Neuronal stem cell (in vitro differentiated cells): ENCODE results near the gene PLCB2.
A peak's percentile ranks its signal among the peaks of the same experiment; 100 is the strongest.

Source experiments
- DNase-seq: peaks from one replicate; pipeline ENCODE4 v3.0.0-alpha.2; 2013; ENCODE audit warnings: low spot score
- H2AFZ ChIP-seq: one replicate; pipeline ENCODE4 v1.6.1; 2013; ENCODE audit warnings: mild to moderate bottlenecking, low read length, inconsistent platforms
- H2AK5ac ChIP-seq: 2 replicates; pipeline ENCODE4 v1.6.1; 2013; ENCODE audit warnings: low read depth, mild to moderate bottlenecking, inconsistent platforms, low read length, moderate library complexity, mixed read lengths
- H2BK120ac ChIP-seq: 2 replicates; pipeline ENCODE4 v1.6.1; 2013; ENCODE audit warnings: low read depth, mild to moderate bottlenecking, inconsistent platforms, low read length, moderate library complexity, mixed read lengths
- H2BK12ac ChIP-seq: one replicate; pipeline ENCODE4 v1.6.1; 2013; ENCODE audit warnings: low read length, inconsistent platforms
- H2BK15ac ChIP-seq: 2 replicates; pipeline ENCODE4 v1.6.1; 2013; ENCODE audit warnings: mild to moderate bottlenecking, low read length, inconsistent platforms, mixed read lengths
- H2BK5ac ChIP-seq: one replicate; pipeline ENCODE4 v1.6.1; 2013; ENCODE audit warnings: inconsistent platforms, mild to moderate bottlenecking, low read length, moderate library complexity
- H3K14ac ChIP-seq: one replicate; pipeline ENCODE4 v1.6.1; 2013; ENCODE audit warnings: low read length, inconsistent platforms
- H3K18ac ChIP-seq: 2 replicates; pipeline ENCODE4 v1.6.1; 2013; ENCODE audit warnings: low read length, inconsistent platforms
- H3K23ac ChIP-seq: 2 replicates; pipeline ENCODE4 v1.6.1; 2013; ENCODE audit warnings: low read depth, mild to moderate bottlenecking, mixed read lengths, low read length, inconsistent platforms; ENCODE audit not compliant: poor library complexity
- H3K27ac ChIP-seq: replicated peaks from 3 replicates; pipeline ENCODE4 v1.5.1; 2013; ENCODE audit warnings: low read length, inconsistent platforms
- H3K27me3 ChIP-seq, 3 experiments: 2 replicates each; pipeline ENCODE4 v1.6.1; 2013; ENCODE audit warnings: low read length in 3 of 3, mild to moderate bottlenecking in 2 of 3, inconsistent platforms in 1 of 3, low read depth in 1 of 3, mixed read lengths in 1 of 3, moderate library complexity in 1 of 3; ENCODE audit not compliant: control insufficient read depth in 3 of 3, insufficient read depth in 3 of 3
- H3K36me3 ChIP-seq, 2 donors: replicated peaks in 1 of 2; 2 replicates each; pipeline ENCODE4 v1.6.1; 2013; ENCODE audit warnings: low read length in 2 of 2; ENCODE audit not compliant: control insufficient read depth in 2 of 2, insufficient read depth in 2 of 2
- H3K4ac ChIP-seq: 2 replicates; pipeline ENCODE4 v1.6.1; 2013; ENCODE audit warnings: inconsistent platforms, mild to moderate bottlenecking, low read length, moderate library complexity
- H3K4me1 ChIP-seq, 2 donors: 1 replicate in 1 of 2; 2 replicates in 1 of 2; pipeline ENCODE4 v1.6.1; 2013; ENCODE audit warnings: low read length in 2 of 2, low read depth in 1 of 2; ENCODE audit not compliant: control insufficient read depth in 2 of 2, insufficient read depth in 1 of 2
- H3K4me2 ChIP-seq: one replicate; pipeline ENCODE4 v1.6.1; 2013; ENCODE audit warnings: mild to moderate bottlenecking, low read length, inconsistent platforms; ENCODE audit not compliant: insufficient read depth, poor library complexity, severe bottlenecking
- H3K4me3 ChIP-seq, 2 donors: 2 replicates each; pipeline ENCODE4 v1.5.1; 2013; ENCODE audit warnings: low read length in 2 of 2, mild to moderate bottlenecking in 2 of 2, inconsistent platforms in 1 of 2, moderate library complexity in 1 of 2
- H3K79me1 ChIP-seq: one replicate; pipeline ENCODE4 v1.6.1; 2013; ENCODE audit warnings: low read depth, mild to moderate bottlenecking, inconsistent platforms, low read length, moderate library complexity
- H3K9ac ChIP-seq: one replicate; pipeline ENCODE4 v1.6.1; 2013; ENCODE audit warnings: mild to moderate bottlenecking, low read depth, low read length, inconsistent platforms; ENCODE audit not compliant: poor library complexity
- H3K9me3 ChIP-seq, 2 donors: replicated peaks in 1 of 2; 2 replicates each; pipeline versions ENCODE3 to v1.6.1; 2013; ENCODE audit warnings: low read length in 2 of 2, mild to moderate bottlenecking in 2 of 2, inconsistent platforms in 1 of 2, low read depth in 1 of 2, mixed read lengths in 1 of 2, moderate library complexity in 1 of 2; ENCODE audit not compliant: control insufficient read depth in 2 of 2, insufficient read depth in 1 of 2
- H4K8ac ChIP-seq: one replicate; pipeline ENCODE4 v1.6.1; 2013; ENCODE audit warnings: low read depth, mild to moderate bottlenecking, inconsistent platforms, low read length, moderate library complexity
- H4K91ac ChIP-seq: one replicate; pipeline ENCODE4 v1.6.1; 2013; ENCODE audit warnings: low read length, low read depth, mild to moderate bottlenecking, inconsistent platforms; ENCODE audit not compliant: poor library complexity
- WGBS, 2 donors: extraction: QIAGEN DNeasy Blood & Tissue Kit; methylation state at CpG; one replicate each; pipeline ENCODE4 v1.1.7; 2013; ENCODE audit warnings: missing lambda C conversion rate in 2 of 2, mixed read lengths in 1 of 2; ENCODE audit not compliant: insufficient read length in 2 of 2, insufficient replicate concordance in 1 of 2; ENCODE audit errors: extremely low coverage in 2 of 2; 5-methylcytosine and 5-hydroxymethylcytosine counted together

The PLCB2 gene

DNA sequence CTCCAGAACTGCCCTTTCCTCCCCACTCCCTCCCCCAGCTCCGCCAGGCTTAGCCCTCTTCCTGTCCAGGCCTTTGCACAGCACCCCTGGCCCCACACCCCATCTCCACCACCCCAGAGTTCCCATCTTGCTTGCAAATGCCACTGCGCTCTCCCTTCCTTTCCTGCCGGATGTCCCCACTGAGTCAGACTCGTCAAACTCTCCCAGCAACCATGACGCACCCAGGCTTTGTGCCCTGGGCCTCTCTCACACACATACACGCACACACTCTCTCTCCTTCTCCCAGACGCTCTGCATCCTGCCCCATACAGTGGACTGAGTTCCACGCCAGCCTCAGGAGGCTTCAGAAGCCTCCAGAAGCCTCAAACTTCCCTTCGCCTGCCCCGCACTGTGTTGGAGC lies 35.8 kb upstream of the PLCB2 start:
- no peak for DNase-seq
- H2BK5ac ChIP-seq: no peak overlapping the region
- no peaks in the 10 kb centered on the region for H3K9me3 ChIP-seq
- H2AFZ ChIP-seq: peak overlapping the region; percentile 78
- no CpG with 5 or more reads among the region's 10 CpGs for WGBS, 2 donors
- peaks cover 0 to 37% (median 0%) of the 10 kb centered on the region in 3 experiments for H3K27me3 ChIP-seq
- H2BK15ac ChIP-seq: peak overlapping the region; percentile 39
- peak overlapping the region; percentile 29 for H2AK5ac ChIP-seq
- no peak overlapping the region for H4K8ac ChIP-seq
- H3K4me3 ChIP-seq: no peak overlapping the region
- no peak overlapping the region for H3K4me2 ChIP-seq
- H3K4me1 ChIP-seq: peaks cover 2 to 12% of the 10 kb centered on the region in 2 donors
- no peak overlapping the region for H3K4ac ChIP-seq
- H3K14ac ChIP-seq: no peak overlapping the region
- H3K79me1 ChIP-seq: no peaks in the 10 kb centered on the region
- no peak overlapping the region for H3K18ac ChIP-seq
- H2BK12ac ChIP-seq: no peak overlapping the region
- H2BK120ac ChIP-seq: no peak overlapping the region
- H3K9ac ChIP-seq: no peak overlapping the region
- no peak overlapping the region for H3K27ac ChIP-seq
- no peaks in the 10 kb centered on the region for H3K36me3 ChIP-seq
- no peak overlapping the region for H3K23ac ChIP-seq
- no peak overlapping the region for H4K91ac ChIP-seq

- no peak overlapping the region for H3K18ac ChIP-seq
- no peak overlapping the region for H2AK5ac ChIP-seq
These were observed 34.9 kb upstream of the PLCB2 start for GRCh38 chr15:40342416-40343320.

GRCh38 chr15:40340740-40341400 lies 33.1 kb upstream of the PLCB2 start, which contains the start of gene CCDC9B:
CCDC9B (minus strand) TSS chr15:40340939; CDS start chr15:40340819, 120 bp downstream.
- Histone ChIP-seq H4K8ac (no peak within 1 kb of the TSS), H2BK15ac (peak within 1 kb of the TSS; percentile 34), H2AK5ac (no peak within 1 kb of the TSS), H3K18ac (peak within 1 kb of the TSS; percentile 67), H2BK120ac (no peak within 1 kb of the TSS), H3K4me2 (no peak within 1 kb of the TSS), H2BK12ac (peak within 1 kb of the TSS; percentile 24), H2BK5ac (no peak within 1 kb of the TSS), H3K9me3 (no peaks in the 10 kb centered on the region), H4K91ac (no peak within 1 kb of the TSS), H3K4me1 (peaks cover 2 to 12% of the 10 kb centered on the region in 2 donors), H3K4ac (no peak within 1 kb of the TSS), H3K36me3 (no peaks in the 10 kb centered on the region), H3K14ac (no peak within 1 kb of the TSS), H3K9ac (no peak within 1 kb of the TSS), H3K23ac (peak within 1 kb of the TSS; percentile 5), H3K4me3 (no peak within 1 kb of the TSS), H3K27me3 (peaks cover 0 to 16% (median 2%) of the 10 kb centered on the region in 3 experiments), H2AFZ (peak within 1 kb of the TSS; percentile 73), H3K79me1 (no peaks in the 10 kb centered on the region), H3K27ac (no peak within 1 kb of the TSS)
- WGBS, 2 donors: no CpG with 5 or more reads among the region's 17 CpGs
- DNase-seq: no peak

More at GRCh38 chr15:40342416-40343320, 34.9 kb upstream of the PLCB2 start:
- Histone ChIP-seq H3K4me3 (no peak overlapping the region), H3K14ac (no peak overlapping the region), H4K8ac (no peak overlapping the region), H3K27me3 (peaks cover 0 to 33% (median 2%) of the 10 kb centered on the region in 3 experiments), H3K79me1 (no peaks in the 10 kb centered on the region), H2BK12ac (no peak overlapping the region), H3K4ac (no peak overlapping the region), H3K36me3 (no peaks in the 10 kb centered on the region), H2BK120ac (no peak overlapping the region), H2AFZ (peak overlapping the region; percentile 78), H2BK5ac (no peak overlapping the region), H3K27ac (no peak overlapping the region), H3K4me1 (peaks cover 2 to 12% of the 10 kb centered on the region in 2 donors), H2BK15ac (no peak overlapping the region), H3K9ac (no peak overlapping the region), H4K91ac (no peak overlapping the region), H3K9me3 (no peaks in the 10 kb centered on the region), H3K4me2 (no peak overlapping the region), H3K23ac (no peak overlapping the region)
- WGBS, 2 donors: no CpG with 5 or more reads among the region's 7 CpGs
- DNase-seq: no peak
